PFSK-1 (cell line): Measurements from ENCODE around the gene FASTK.

Source experiments
- POLR2AphosphoS5 ChIP-seq: IDR thresholded peaks from 2 replicates; pipeline ENCODE4 v1.6.1; 2012; ENCODE audit warnings: low read depth, mild to moderate bottlenecking, control low read depth, low read length, moderate library complexity
- REST ChIP-seq, 2 experiments: IDR thresholded peaks; 2 replicates each; pipeline versions ENCODE4 v1.6.1 to v1.8.0; 2011 to 2012; ENCODE audit warnings: low read depth in 2 of 2, low read length in 2 of 2, control low read depth in 1 of 2, inconsistent platforms in 1 of 2, mild to moderate bottlenecking in 1 of 2, moderate library complexity in 1 of 2; ENCODE audit not compliant: insufficient read depth in 1 of 2
- SIN3A ChIP-seq: IDR thresholded peaks from 2 replicates; pipeline ENCODE4 v1.6.1; 2012; ENCODE audit warnings: mild to moderate bottlenecking, low read length, moderate library complexity, borderline replicate concordance; ENCODE audit not compliant: insufficient read depth
- TAF1 ChIP-seq: IDR thresholded peaks from 2 replicates; pipeline ENCODE4 v1.6.1; 2012; ENCODE audit warnings: low read length, control low read depth, borderline replicate concordance; ENCODE audit not compliant: insufficient read depth

GRCh38 chr7:151110941-151111645, 30.5 kb upstream of the FASTK start:
- TF ChIP-seq TAF1 (no peak), POLR2AphosphoS5 (no peak), SIN3A (no peak), REST (IDR thresholded peaks at IDR 0.05; ENCODE audit: insufficient read depth in 1 of 2, low read depth in 2 of 2, low read length in 2 of 2) (no peak)
